K562 (cell line): ENCODE results near the gene CDYL. TPM values are rescaled to one million over a fixed set of nuclear protein-coding genes. Genes with fewer than 3 reads are reported as not detected.

Source experiments
- ATAC-seq: fragments of 200-7000 bp; cut with Tn5 transposase; 3 replicates; pipeline ENCODE4 v1.9.1; 2020; ENCODE audit warnings: moderate library complexity
- BruUV-seq: library from RNA; stranded (reverse); fragments of 400-500 nt; replicated peaks from 2 replicates; lab custom pipeline; 2021; lab: Mats Ljungman, UMichigan
- CTCF ChIA-PET: fragments of 300-600 bp; formaldehyde crosslinking; extraction: SDS; loops from one replicate; lab custom pipeline; 2021; ENCODE audit warnings: low intra/inter-chr PET ratio; lab: Yijun Ruan, JAX
- POLR2A ChIA-PET: fragments of 300-600, 350-650 bp; sonication (Branson Sonifier 250); formaldehyde crosslinking; extraction: SDS; loops from one replicate; lab custom pipeline; 2021; ENCODE audit warnings: antibody characterized with exemption, inconsistent platforms; lab: Yijun Ruan, JAX
- DNase-seq, 4 experiments: peaks; one replicate each; pipeline versions ENCODE4 v3.0.0 to v3.0.0-alpha.2; 2011 to 2018; ENCODE audit warnings: low spot score in 3 of 4, mixed read lengths in 3 of 4; ENCODE audit errors: extremely low read depth in 1 of 4
- FAIRE-seq: peaks from 2 replicates; lab custom pipeline; 2011; peaks lifted over from hg19 to GRCh38; lab: Jason Lieb, UNC
- H2AFZ ChIP-seq: 2 replicates; pipeline ENCODE4 v1.6.0; 2011; ENCODE audit warnings: low read depth, low read length, control low read depth, inconsistent platforms
- H3K27ac ChIP-seq: fragments of 200-600 bp; 3 replicates; pipeline ENCODE4 v1.8.0; 2011; ENCODE audit warnings: low read depth, mild to moderate bottlenecking, control low read depth, inconsistent platforms, low read length, moderate library complexity, mixed read lengths; ENCODE audit errors: extremely low read depth
- H3K27me3 ChIP-seq, 2 experiments: fragments of 300-600 bp in 1 of 2; 2 replicates in 1 of 2; 3 replicates in 1 of 2; pipeline versions ENCODE4 v1.6.0 to v1.8.0; 2011; ENCODE audit warnings: inconsistent platforms in 2 of 2, low read length in 2 of 2, mild to moderate bottlenecking in 1 of 2, mixed read lengths in 1 of 2, moderate library complexity in 1 of 2; ENCODE audit not compliant: control insufficient read depth in 2 of 2, insufficient read depth in 2 of 2
- H3K36me3 ChIP-seq: fragments of 300-600 bp; 3 replicates; pipeline ENCODE4 v1.8.0; 2011; ENCODE audit warnings: mild to moderate bottlenecking, low read length, inconsistent platforms; ENCODE audit not compliant: control insufficient read depth, insufficient read depth
- H3K4me1 ChIP-seq, 2 experiments: fragments of 200-600 bp in 1 of 2; replicated peaks in 1 of 2; 2 replicates in 1 of 2; 3 replicates in 1 of 2; pipeline versions ENCODE4 v1.5.1 to v1.8.0; 2011; ENCODE audit warnings: inconsistent platforms in 2 of 2, low read length in 2 of 2, mild to moderate bottlenecking in 1 of 2, mixed read lengths in 1 of 2, moderate library complexity in 1 of 2; ENCODE audit not compliant: control insufficient read depth in 2 of 2, insufficient read depth in 2 of 2
- H3K4me2 ChIP-seq: 2 replicates; pipeline ENCODE4 v1.6.1; 2011; ENCODE audit warnings: low read length, control low read depth, inconsistent platforms, mixed read lengths; ENCODE audit not compliant: insufficient read depth
- H3K4me3 ChIP-seq: fragments of 200-600 bp; sonication (generic), shearing (Covaris generic); 2 replicates; pipeline ENCODE4 v1.5.1; 2016; ENCODE audit warnings: control low read depth, inconsistent platforms
- H3K79me2 ChIP-seq: fragments of 200-600 bp; 3 replicates; pipeline ENCODE4 v1.8.0; 2011; ENCODE audit warnings: low read length, inconsistent platforms; ENCODE audit not compliant: control insufficient read depth, insufficient read depth
- H3K9ac ChIP-seq, 2 experiments: 2 replicates each; pipeline versions ENCODE4 v1.6.0 to v1.6.1; 2011; ENCODE audit warnings: low read depth in 2 of 2, low read length in 2 of 2, control low read depth in 1 of 2, inconsistent platforms in 1 of 2, mild to moderate bottlenecking in 1 of 2, mixed read lengths in 1 of 2; ENCODE audit not compliant: insufficient read depth in 1 of 2
- H3K9me1 ChIP-seq: one replicate; pipeline ENCODE4 v1.6.0; 2011; ENCODE audit warnings: inconsistent platforms, mild to moderate bottlenecking, low read length, moderate library complexity; ENCODE audit not compliant: control insufficient read depth, insufficient read depth
- H3K9me3 ChIP-seq: replicated peaks from 2 replicates; pipeline ENCODE4 v1.5.1; 2011; ENCODE audit warnings: low read depth, low read length, inconsistent platforms; ENCODE audit not compliant: control insufficient read depth, insufficient read depth
- H4K20me1 ChIP-seq: replicated peaks from 2 replicates; pipeline ENCODE4 v1.6.1; 2011; ENCODE audit warnings: low read length, inconsistent platforms, mixed read lengths; ENCODE audit not compliant: control insufficient read depth, insufficient read depth
- ASH1L ChIP-seq: fragments of 450-650 bp; IDR thresholded peaks from 2 replicates; pipeline ENCODE4 v1.6.1; 2018; ENCODE audit warnings: borderline replicate concordance, mild to moderate bottlenecking, low read depth; ENCODE audit not compliant: partially characterized antibody
- E2F5 ChIP-seq: sonication (generic); formaldehyde crosslinking; IDR thresholded peaks from 2 replicates; pipeline ENCODE4 v1.8.0; 2022; ENCODE audit warnings: mild to moderate bottlenecking, missing genetic modification reagents
- FOSL1 ChIP-seq: fragments of 200-800 bp; sonication (Bioruptor generic); conservative IDR thresholded peaks from 2 replicates; pipeline ENCODE4 v1.6.1; 2016; ENCODE audit warnings: missing genetic modification characterization, missing compliant biosample characterization
- GABPB2 ChIP-seq: fragments of 250-450 bp; sonication (Bioruptor Pico); conservative IDR thresholded peaks from 2 replicates; pipeline ENCODE4 v1.5.1; 2021; ENCODE audit warnings: mild to moderate bottlenecking
- GMEB1 ChIP-seq: fragments of 250-450 bp; sonication (Bioruptor Pico); IDR thresholded peaks from 2 replicates; pipeline ENCODE4 v1.4.0; 2020; ENCODE audit warnings: mild to moderate bottlenecking
- IRF9 ChIP-seq: fragments of 450-650 bp; IDR thresholded peaks from 2 replicates; pipeline ENCODE4 v1.6.1; 2016; ENCODE audit warnings: missing biosample characterization, missing genetic modification characterization
- RREB1 ChIP-seq: fragments of 250-450 bp; sonication (Bioruptor Pico); IDR thresholded peaks from 2 replicates; pipeline ENCODE4 v1.4.0; 2020
- SIX5 ChIP-seq, 2 experiments: IDR thresholded peaks; 2 replicates each; pipeline ENCODE4 v1.6.1; 2011; ENCODE audit warnings: low read length in 2 of 2, borderline replicate concordance in 1 of 2, low read depth in 1 of 2, mild to moderate bottlenecking in 1 of 2, moderate library complexity in 1 of 2; ENCODE audit not compliant: insufficient read depth in 1 of 2
- SNAPC5 ChIP-seq: fragments of 250-450 bp; sonication (Bioruptor Pico); IDR thresholded peaks from 2 replicates; pipeline ENCODE4 v1.8.0; 2021; ENCODE audit warnings: moderate library complexity, mild to moderate bottlenecking, inconsistent platforms
- ZBTB26 ChIP-seq: fragments of 450-650 bp; formaldehyde crosslinking; IDR thresholded peaks from 2 replicates; pipeline ENCODE4 v1.4.0; 2022; ENCODE audit warnings: missing genetic modification characterization
- WGBS: fragments of 100-300 bp; shearing (Covaris generic); methylation state at CpG from one replicate; pipeline ENCODE4 v1.1.6; 2016; ENCODE audit warnings: low coverage, mixed read lengths; ENCODE audit not compliant: insufficient coverage; ENCODE audit errors: missing lambda C conversion rate; 5-methylcytosine and 5-hydroxymethylcytosine counted together
- in situ Hi-C: fragments of 300-500 bp; cut with MboI; formaldehyde crosslinking; loops from 4 replicates; pipeline ENCODE4 v1.15.0; 2018; ENCODE audit warnings: inconsistent platforms, mixed read lengths
- intact Hi-C: fragments of 100-400 bp; cut with micrococcal nuclease; formaldehyde crosslinking; loops from 2 replicates; pipeline ENCODE4 v1.14.2; 2022
- polyA plus RNA-seq, 8 experiments: library from polyadenylated mRNA; depleted of rRNA in 4 of 8; stranded (reverse) in 5 of 8; unstranded in 3 of 8; fragments of >200 nt; fragmentation: Nextera tagmentation in 2 of 8; fragmentation: Illumina TruSeq in 1 of 8; extraction: Ambion mirVana in 2 of 8; extraction: Trizol in 1 of 8; gene quantifications; 2 replicates each; pipeline versions ENCODE4 v1.2.1 to v1.2.3, GENCODE V29; 2011 to 2014; ENCODE audit warnings: inconsistent platforms in 1 of 8, missing spikeins in 1 of 8
- total RNA-seq, 7 experiments: library from RNA; depleted of rRNA in 6 of 7; stranded (reverse); fragments of >200 nt in 6 of 7; fragmentation: Illumina TruSeq in 2 of 7; extraction: Trizol in 2 of 7; gene quantifications; 2 replicates each; pipeline versions ENCODE4 v1.2.1 to v1.2.3, GENCODE V29; 2011 to 2021; ENCODE audit warnings: low replicate concordance in 1 of 7

The CDYL gene
- total and polyA plus RNA-seq, 9 of the 15 experiments (the other 6 are each of a cell fraction or from before 2014, with no cell fraction given) = 8.1 to 45.8 (median 40.8) TPM

- peaks cover 9% of the 10 kb centered on the region for H4K20me1 ChIP-seq
- CTCF ChIA-PET = interaction anchor here (0.5 kb wide), 1 partner anchor 122 kb away, joined by 4 read pairs; no protein-coding TSS in a partner anchor
- intact Hi-C loops = no loop called here
- TF ChIP-seq FOSL1 (tag) = no peak
- TF ChIP-seq E2F5 (CRISPR knock-in tag) = no peak
- no peak for TF ChIP-seq ASH1L
- TF ChIP-seq RREB1 = no peak
- no peak for TF ChIP-seq GABPB2 (CRISPR knock-in tag)
- TF ChIP-seq SNAPC5 (CRISPR knock-in tag) = no peak
- no peak for TF ChIP-seq SIX5 (IDR thresholded peaks at IDR 0.05; ENCODE audit: borderline replicate concordance in 1 of 2, insufficient read depth in 1 of 2, low read depth in 1 of 2, low read length in 2 of 2)
- no peak for TF ChIP-seq IRF9 (tag)
- no peak for TF ChIP-seq GMEB1 (CRISPR knock-in tag)
- TF ChIP-seq ZBTB26 = no peak
Observed at GRCh38 chr6:4814987-4815386, 38.8 kb downstream of the CDYL start.

More at GRCh38 chr6:4814987-4815386, 38.8 kb downstream of the CDYL start:
- H3K4me1 ChIP-seq = peaks cover 0 to 21% of the 10 kb centered on the region in 2 experiments; a peak in 3 of 5 replicates
- no peaks in the 10 kb centered on the region for H3K36me3 ChIP-seq
- POLR2A ChIA-PET = interaction anchor here (1.0 kb wide), 1 partner anchor 12 kb away, joined by 4 read pairs; no protein-coding TSS in a partner anchor
- DNase-seq (no peak), ATAC-seq (no peak), FAIRE-seq (no peak)
- no peaks in the 10 kb centered on the region for H3K27me3 ChIP-seq
- no TSS peak for BruUV-seq
- no peak overlapping the region for H3K9ac ChIP-seq
- H3K9me3 ChIP-seq = peaks cover 2% of the 10 kb centered on the region; the same call in 1 of the 2 replicates
- whole genome bisulfite sequencing = 19% methylated on average over 2 of the region's 2 CpGs
- H3K9me1 ChIP-seq = peaks cover 2% of the 10 kb centered on the region
- peaks cover 99% of the 10 kb centered on the region for H3K79me2 ChIP-seq
- H3K4me3 ChIP-seq = no peak overlapping the region
- no peak overlapping the region for H3K27ac ChIP-seq
- H2AFZ ChIP-seq = no peak overlapping the region
- H3K4me2 ChIP-seq = no peak overlapping the region
- in situ Hi-C loops = no loop called here
